ENCODE measurements around the gene PLEKHG3. TPM values are rescaled to one million over a fixed set of nuclear protein-coding genes. Genes with fewer than 3 reads are reported as not detected.

The PLEKHG3 gene
- total and polyA plus RNA-seq, 2 of the 13 experiments (the other 11 are each of a cell fraction or from before 2014, with no cell fraction given): 7.1 to 9.8 TPM

- FAIRE-seq (no peak), ATAC-seq (no peak), DNase-seq (ENCODE audit: low spot score) (no peak)
- POLR2A ChIA-PET: no interaction called here
- no peak overlapping the region for H3K27ac ChIP-seq (ENCODE audit: extremely low read length, insufficient read depth, low read length)
- no peak overlapping the region for H2AFZ ChIP-seq (ENCODE audit: low read length)
- WGBS (ENCODE audit: low lambda C conversion rate): 56% methylated on average over 4 of the region's 5 CpGs
- no peaks in the 10 kb centered on the region for H3K9me3 ChIP-seq (ENCODE audit: low read length)
- H3K4me3 ChIP-seq (replicated peaks in 1 of 3; ENCODE audit: insufficient read depth in 1 of 3, low read depth in 2 of 3, low read length in 3 of 3): no peak overlapping the region
- no peak overlapping the region for H3K9ac ChIP-seq (ENCODE audit: insufficient read depth, low read depth, low read length)
- no TSS peak for BruUV-seq (replicated peaks)
- intact Hi-C loops (cut with micrococcal nuclease; ENCODE audit: unreplicated experiment) (no loop called here), in situ Hi-C loops (cut with HindIII; ENCODE audit: extremely low pct_ligation_motif_present, low pct_unique_long_range_greater_than_20kb) (no loop called here)
- peaks cover 30% of the 10 kb centered on the region for H3K4me1 ChIP-seq (ENCODE audit: insufficient read depth, low read length)
- no peaks in the 10 kb centered on the region for H4K20me1 ChIP-seq (ENCODE audit: insufficient read depth, low read length)
- CTCF ChIA-PET (ENCODE audit: low intra/inter-chr PET ratio, low total read pairs): interaction anchor here (0.5 to 5.1 kb wide), 3 partner anchors 89 to 307 kb away, joined by 3 to 51 read pairs (median 4); no protein-coding TSS in a partner anchor
- H3K36me3 ChIP-seq (replicated peaks in 1 of 2; ENCODE audit: control insufficient read depth in 1 of 2, insufficient read depth in 2 of 2, low read length in 2 of 2): no peaks in the 10 kb centered on the region
- H3K4me2 ChIP-seq (ENCODE audit: low read depth, low read length): no peak overlapping the region
- no peaks in the 10 kb centered on the region for H3K79me2 ChIP-seq (ENCODE audit: insufficient read depth, low read length)
- H3K27me3 ChIP-seq (ENCODE audit: control insufficient read depth in 1 of 2, insufficient read depth in 2 of 2, low read length in 2 of 2): peaks cover 5 to 40% of the 10 kb centered on the region in 2 experiments; a peak in 3 of 5 replicates
- TF ChIP-seq RAD21 (CRISPR knock-in tag; IDR thresholded peaks at IDR 0.05) (no peak), DNMT1 (CRISPR knock-in tag; IDR thresholded peaks at IDR 0.05) (no peak), HNRNPK (IDR thresholded peaks at IDR 0.05; ENCODE audit: low read depth, low read length, poor library complexity, severe bottlenecking) (no peak), CEBPZ (IDR thresholded peaks at IDR 0.05; ENCODE audit: low read length) (no peak), PTBP1 (IDR thresholded peaks at IDR 0.05; ENCODE audit: low read depth, low read length, poor library complexity, severe bottlenecking) (no peak), ATAD3A (CRISPR knock-in tag; IDR thresholded peaks at IDR 0.05) (no peak), KDM4B (CRISPR knock-in tag; IDR thresholded peaks at IDR 0.05) (no peak), MTF1 (CRISPR knock-in tag; IDR thresholded peaks at IDR 0.05) (no peak), HHEX (CRISPR knock-in tag; IDR thresholded peaks at IDR 0.05) (no peak), RBAK (CRISPR knock-in tag; IDR thresholded peaks at IDR 0.05) (no peak), TMF1 (CRISPR knock-in tag; IDR thresholded peaks at IDR 0.05; ENCODE audit: low read depth) (no peak), ZNF891 (CRISPR knock-in tag; IDR thresholded peaks at IDR 0.05) (no peak), SMAD9 (CRISPR knock-in tag; IDR thresholded peaks at IDR 0.05) (no peak), MED8 (CRISPR knock-in tag; IDR thresholded peaks at IDR 0.05; ENCODE audit: insufficient replicate concordance) (no peak), ZNF790 (CRISPR knock-in tag; IDR thresholded peaks at IDR 0.05; ENCODE audit: borderline replicate concordance) (no peak), ZNF530 (CRISPR knock-in tag; IDR thresholded peaks at IDR 0.05; ENCODE audit: low read depth) (no peak), ZNF572 (CRISPR knock-in tag; IDR thresholded peaks at IDR 0.05) (no peak), ZNF800 (CRISPR knock-in tag; IDR thresholded peaks at IDR 0.05) (no peak)
- TF ChIP-seq, protein P1, sequence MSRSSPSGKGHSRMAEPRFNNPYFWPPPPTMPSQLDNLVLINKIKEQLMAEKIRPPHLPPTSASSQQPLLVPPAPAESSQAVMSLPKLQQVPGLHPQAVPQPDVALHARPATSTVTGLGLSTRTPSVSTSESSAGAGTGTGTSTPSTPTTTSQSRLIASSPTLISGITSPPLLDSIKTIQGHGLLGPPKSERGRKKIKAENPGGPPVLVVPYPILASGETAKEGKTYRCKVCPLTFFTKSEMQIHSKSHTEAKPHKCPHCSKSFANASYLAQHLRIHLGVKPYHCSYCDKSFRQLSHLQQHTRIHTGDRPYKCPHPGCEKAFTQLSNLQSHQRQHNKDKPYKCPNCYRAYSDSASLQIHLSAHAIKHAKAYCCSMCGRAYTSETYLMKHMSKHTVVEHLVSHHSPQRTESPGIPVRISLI (CRISPR knock-in tag; IDR thresholded peaks at IDR 0.05; ENCODE audit: borderline replicate concordance): no peak
Observed at GRCh38 chr14:64760916-64761315, 56.7 kb downstream of the PLEKHG3 start.
